ENCODE results near the gene PTPRE.

The PTPRE gene

DNA sequence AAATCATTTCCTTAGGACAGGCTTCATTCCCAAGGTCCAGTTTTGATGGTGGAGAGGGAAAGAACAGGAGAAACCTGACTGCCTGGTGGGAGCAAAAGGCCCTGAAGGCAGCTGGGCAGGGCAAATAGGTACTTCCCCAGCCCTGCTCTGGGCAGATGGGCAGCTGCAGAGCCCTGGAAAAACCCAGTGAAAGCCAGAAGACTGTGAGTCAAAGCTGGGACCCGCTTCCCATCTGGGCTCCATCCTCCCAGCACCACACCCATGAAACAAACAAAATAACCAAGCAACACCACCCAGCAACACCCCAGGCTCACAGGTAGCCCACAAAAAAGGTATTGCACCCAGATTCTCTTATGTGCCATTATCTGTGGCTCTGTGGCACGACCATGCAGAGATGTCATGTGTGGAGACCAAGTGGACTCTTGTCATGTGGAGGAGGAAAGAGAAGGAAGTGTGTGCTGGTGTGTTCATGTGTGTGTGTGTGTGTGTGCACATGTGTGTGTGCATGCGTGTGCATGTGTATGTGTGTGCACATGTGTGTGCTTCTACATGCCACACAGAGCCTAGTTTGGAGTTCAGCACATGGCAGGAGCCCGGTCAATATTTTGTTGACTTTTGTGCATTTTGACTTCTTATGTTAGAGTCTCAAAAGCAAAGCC lies 24.0 kb upstream of the PTPRE start:
- no peak for DNase-seq (ENCODE audit: low read depth in 2 of 2, low spot score in 1 of 2)

DNA sequence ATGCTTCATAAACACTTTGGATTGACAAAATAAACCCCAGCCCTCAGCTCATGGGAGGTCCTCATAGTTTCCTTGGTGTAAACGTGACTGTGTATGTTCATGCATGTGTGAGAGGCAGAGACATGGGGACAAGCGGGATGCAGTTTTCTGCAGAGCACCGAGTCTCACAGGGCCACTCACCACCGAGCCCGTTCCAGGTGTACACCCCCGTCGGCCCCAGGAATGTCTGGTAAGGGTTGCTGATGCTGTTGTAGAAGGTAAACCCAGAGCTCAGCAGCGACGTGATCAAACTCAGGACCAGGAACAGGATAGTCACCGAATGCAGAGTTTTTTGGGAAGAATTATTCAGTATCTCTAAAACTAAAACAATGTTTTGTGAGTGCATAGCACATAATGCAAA lies 23.4 kb upstream of the PTPRE start:
- no peak for DNase-seq (ENCODE audit: low read depth in 2 of 2, low spot score in 1 of 2)

DNA sequence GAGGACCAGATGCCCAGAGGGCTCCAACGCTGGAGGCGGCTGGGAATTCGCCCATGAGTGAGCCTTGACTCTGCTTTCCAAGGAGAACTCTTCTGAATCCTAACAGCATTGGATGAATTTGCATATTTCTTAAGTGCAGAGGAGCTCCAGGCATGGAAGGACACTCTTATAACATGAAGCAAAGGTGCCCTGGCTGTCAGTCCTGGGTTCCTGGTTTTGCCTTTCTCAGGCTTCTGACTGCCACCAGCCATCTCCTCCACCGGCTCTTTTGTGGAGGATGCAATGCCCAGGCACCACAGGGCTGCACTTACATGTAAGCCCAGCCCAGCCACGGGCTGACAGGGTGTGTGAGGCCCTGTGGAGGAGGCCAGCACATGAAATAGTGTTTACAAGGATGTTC lies 22.4 kb upstream of the PTPRE start:
- DNase-seq (ENCODE audit: low read depth in 2 of 2, low spot score in 1 of 2) = no peak

DNA sequence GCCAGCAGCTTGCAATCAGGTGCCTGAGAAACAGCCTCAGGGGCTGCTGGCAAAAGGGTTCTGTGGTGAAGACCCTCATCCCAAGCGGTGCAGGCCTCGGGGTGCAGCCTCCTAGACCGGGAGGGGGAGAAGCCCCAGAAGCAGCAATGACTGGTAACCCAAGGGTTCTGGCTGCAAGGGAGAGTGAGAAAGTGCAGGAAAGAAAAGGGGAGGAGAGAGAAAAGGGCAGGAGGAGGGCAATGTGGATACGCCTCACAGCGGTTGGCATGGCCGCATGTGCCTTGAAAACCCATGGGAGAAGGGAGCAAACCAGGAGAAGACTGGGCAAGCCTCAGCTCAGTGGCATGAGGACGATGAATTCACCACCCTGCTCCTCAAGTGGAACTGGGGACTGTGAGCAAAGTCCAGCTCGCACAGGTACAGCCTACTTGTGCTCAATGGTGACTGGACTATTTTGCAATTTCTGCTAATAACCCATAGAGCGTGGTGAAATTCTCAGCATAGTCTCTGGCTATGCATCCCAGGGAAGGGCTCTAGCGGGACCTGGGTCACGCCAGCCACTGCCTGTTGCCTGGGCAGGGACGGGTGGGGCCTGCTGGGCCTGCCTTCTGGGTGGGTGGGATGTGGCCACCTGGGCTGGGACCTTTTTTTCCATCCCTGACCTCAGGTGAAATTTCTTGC lies 20.4 kb upstream of the PTPRE start:
- DNase-seq (ENCODE audit: low read depth in 2 of 2, low spot score in 1 of 2) = no peak

DNA sequence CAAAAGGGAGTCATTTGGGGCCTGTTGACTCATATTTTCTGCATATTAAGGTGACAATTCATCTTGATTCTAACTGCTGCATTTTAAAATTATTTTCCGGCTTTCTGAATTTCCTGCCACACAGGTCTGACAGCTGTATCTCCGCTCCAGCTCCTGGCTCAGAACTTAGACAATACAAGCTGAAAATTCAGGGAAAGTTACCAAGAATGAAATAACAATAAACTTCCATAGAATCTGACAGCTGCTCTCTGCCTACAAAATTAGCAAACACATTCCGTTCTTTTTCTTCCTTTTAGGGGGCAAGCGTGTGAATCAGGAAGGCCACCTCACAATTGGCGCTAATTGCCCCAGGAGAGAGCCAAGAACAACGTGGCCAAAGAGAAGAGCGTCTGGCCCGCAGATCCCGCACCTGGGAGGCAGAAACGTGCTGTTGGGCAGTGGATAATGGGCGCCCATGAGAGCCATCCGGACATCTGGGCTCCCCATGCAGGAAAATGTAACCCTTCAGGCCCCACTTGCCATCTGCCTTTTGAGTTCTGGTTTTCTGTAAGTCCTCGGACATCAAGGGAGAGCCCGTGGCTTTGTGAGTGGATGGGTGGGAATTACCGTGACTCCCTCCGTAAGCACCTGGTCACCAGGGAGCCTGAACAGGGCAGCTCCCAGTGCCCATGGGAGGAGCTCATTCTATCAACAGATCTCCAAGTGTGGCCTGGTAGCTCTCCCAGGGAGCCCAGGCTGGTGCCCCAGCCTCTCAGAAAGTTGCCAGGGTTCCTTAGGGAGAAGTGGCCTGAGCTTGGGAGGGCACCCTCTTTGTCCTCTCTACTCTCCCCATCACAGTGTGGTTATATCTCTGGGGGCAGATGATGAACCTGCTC lies 19.1 kb upstream of the PTPRE start:
- DNase-seq (ENCODE audit: low read depth in 2 of 2, low spot score in 1 of 2) = no peak

DNA sequence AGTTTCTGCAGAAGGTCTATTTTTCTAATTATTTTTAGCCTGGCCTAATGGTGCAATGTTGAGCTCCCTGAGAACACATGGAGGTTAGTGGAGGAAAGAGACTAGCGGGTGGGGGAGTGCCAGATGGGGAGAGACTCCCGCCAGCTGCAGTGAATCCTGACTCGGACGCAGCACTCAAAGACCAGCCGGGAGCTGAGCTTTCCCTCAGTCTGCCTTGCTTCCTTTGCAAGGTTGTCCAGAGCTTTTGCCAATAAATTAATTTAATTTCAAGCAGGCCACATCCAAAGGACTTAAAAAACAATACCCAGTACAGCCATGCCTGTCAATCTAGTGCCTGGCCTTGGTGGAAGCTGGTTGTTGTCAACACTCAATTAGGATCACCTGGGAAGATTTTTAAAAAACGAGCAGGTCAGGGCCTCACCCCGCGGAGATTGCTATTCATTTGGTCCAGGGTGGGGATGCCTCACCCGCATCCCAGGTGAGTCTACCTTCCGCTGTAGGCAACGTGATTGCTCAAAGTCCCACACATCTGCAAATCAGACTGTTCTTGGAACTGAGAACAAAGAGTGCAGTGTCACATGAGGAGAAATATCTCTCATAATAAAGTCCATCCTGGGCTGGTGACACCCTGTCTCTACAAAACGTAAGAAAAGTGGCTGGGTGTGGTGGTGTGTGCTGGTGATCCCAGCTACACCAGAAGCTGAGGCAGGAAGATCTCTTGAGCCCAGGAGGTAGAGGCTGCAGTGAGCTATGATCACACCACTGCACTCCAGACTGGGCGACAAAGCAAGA lies 18.2 kb upstream of the PTPRE start:
- DNase-seq (ENCODE audit: low read depth in 2 of 2, low spot score in 1 of 2) = no peak

DNA sequence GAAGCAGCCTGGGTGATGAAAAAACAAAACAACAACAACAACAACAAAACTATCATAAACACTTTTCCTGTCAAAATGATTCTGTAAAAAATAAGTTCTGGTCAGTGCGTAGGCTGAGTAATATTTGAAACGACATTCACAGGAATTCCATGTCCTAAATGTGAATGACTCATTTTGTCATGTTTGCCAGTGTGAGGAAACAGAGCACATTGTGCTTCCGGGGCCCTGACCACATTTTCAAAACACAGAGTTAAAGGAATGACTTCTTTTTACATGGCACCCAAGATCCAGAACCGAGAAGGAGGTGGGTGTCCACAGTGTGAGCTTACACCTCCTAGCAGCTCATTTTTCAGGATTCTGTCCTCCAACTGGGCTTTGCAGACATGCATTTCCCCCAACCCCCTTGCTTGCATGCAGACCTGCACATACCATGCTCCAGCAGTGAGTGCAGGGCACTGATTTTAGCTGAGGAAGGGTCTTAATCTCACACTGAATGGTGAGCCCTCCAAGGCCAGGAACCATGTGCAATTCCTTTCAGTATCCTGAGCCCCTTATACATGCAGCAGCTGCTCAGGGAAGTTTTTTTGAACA lies 17.2 kb upstream of the PTPRE start:
- DNase-seq (ENCODE audit: low read depth in 2 of 2, low spot score in 1 of 2) = no peak

DNA sequence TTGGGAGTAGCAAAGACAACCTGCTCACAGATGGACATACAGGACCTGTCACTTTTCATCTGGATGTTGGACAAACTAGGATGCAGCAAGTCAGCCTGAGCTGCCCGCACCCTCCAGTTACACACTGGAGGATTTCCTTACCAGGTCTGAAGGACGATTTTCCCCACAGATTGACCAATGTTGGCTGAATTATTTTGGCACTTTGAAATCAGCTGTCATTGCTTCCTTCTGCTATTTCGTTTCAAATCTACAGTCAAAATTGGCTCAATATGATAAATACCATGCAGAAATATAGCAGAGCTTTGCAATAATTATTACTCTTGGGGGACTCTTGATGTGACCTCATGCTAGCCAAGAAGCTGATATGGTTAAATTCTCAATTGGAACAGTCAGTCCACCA lies 16.7 kb upstream of the PTPRE start:
- DNase-seq (ENCODE audit: low read depth in 2 of 2, low spot score in 1 of 2) = no peak

DNA sequence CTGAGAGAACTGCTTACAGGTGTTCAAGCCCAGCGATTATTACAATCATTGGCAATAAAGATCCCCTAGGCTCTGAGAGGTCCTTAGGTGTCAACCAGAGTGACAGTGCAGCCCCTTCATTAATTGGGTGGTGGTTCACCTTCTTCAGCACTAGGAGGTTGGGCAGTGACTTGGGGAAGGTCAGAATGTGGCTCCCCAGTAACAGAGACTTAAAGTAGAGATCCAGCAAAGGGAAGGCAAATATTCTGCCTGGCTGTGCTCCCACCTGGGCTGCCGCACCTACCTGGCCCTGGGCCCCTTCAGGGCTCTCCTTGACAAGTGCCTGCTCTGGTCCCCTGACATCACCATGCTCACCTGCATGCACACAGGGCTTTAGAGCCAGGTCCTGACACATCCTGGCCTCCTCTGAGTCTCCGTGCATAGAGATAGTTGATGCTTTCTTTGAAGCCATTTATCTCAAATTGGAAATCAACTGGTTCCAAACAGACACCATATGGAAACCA lies 16.0 kb upstream of the PTPRE start:
- DNase-seq (ENCODE audit: low read depth in 2 of 2, low spot score in 1 of 2) = no peak

DNA sequence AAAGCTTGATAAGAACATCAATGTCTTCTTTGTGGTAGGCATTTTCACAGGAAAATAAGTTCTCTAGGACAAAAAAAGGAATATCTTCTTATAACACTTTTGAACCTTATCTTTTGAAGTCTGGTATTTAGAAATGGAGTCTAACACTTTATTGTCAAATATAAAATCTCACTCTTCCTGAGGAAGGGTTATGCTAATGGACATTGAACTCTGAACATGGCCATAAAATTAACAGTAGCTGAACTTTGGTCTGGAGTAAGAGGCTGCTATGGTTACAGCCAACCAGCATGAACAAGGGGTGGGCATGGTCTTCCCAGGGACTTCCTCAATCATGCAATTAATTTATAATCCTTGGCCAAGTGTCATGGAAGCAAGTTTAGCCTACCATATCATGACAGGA lies 14.2 kb upstream of the PTPRE start, which contains the start of gene CLRN3:
Gene CLRN3 (minus strand): TSS at position 199 of the 400 bp plus-strand sequence. CDS start 157 bp downstream, at position 42.
- no peak for DNase-seq (ENCODE audit: low read depth in 2 of 2, low spot score in 1 of 2)

DNA sequence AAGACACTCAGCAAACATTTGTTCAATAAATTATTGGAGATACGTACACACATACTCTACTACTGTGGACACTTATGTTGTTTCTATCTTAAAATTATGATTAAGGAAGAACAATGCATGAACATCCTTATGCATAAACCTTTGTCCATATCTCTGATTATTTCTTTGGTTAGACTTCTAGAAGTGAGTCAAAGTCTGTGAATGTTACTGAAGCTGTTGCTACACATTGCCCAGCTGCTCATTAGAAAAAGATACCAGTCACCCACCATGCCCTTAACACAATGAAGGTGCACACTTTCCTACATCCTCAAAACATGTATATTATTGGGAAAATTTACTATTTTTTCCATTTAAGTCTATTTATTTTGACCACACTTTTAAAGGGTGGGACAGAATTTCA lies 12.8 kb upstream of the PTPRE start:
- DNase-seq (ENCODE audit: low read depth in 2 of 2, low spot score in 1 of 2) = no peak

DNA sequence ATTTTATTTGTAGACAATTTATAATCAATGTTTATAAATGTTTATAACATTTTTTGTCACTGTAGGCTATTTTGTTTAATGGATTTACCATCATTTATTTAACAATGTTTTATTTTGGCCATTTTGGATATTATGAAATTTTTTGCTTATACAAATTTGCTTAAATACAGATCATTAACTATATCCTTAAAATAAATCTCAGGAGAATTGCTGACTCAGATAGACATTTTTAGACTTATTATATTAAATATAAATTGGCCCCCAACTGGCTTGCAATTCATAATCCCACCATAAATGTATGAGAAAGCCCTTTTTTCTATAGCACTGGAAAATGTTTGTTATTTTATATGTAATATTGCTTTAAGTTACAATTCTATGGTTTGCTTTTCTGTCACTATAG lies 10.3 kb upstream of the PTPRE start:
- no peak for DNase-seq (ENCODE audit: low read depth in 2 of 2, low spot score in 1 of 2)

DNA sequence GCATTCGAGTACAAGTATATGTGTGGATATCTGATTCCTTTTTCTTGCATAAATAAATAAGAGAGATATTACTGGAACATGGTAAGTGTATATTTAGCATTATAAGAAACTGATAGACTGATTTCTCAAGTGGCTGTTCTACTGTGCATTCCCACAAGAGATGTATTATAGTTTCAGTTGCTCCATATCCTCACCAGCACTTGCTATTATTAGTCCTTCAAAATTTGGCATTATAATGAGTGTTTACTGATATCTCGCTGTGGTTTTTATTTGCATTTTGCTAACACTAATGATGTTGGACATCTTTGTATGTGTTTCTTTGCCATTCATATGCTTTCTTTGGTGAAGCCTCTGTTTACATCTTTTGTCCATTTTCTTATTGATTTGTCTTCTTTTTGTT lies 9.7 kb upstream of the PTPRE start:
- no peak for DNase-seq (ENCODE audit: low read depth in 2 of 2, low spot score in 1 of 2)

DNA sequence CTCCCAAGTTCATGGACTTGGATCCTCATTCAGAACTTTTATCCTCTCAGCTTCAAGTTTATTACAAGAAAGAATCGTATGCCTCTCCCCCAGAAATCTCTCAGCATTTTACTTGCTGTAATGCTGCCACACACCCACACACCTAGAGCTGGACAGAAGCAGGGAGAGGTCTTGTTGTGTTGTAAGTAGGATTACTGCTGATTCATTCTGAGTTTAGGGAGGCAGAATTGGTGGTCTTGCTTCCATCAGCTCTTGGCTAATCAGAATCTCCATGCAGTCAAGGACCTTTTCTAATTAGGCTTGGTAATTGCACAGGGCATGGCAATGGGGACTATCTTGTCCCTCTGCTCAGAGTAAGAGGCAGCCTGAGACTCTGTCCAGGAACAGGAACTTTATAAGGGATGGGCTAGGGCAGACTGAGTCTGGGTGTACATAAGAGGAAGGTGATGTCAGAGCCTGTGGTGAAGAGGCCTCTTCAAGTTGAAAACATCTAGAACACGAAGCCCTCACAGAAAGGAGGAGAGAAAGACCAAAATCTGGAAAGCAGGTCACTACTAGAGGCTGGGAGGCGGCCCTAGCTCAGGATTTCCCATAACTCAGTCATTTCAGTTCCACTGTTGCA lies 7.0 kb upstream of the PTPRE start:
- DNase-seq (ENCODE audit: low read depth in 2 of 2, low spot score in 1 of 2) = no peak

DNA sequence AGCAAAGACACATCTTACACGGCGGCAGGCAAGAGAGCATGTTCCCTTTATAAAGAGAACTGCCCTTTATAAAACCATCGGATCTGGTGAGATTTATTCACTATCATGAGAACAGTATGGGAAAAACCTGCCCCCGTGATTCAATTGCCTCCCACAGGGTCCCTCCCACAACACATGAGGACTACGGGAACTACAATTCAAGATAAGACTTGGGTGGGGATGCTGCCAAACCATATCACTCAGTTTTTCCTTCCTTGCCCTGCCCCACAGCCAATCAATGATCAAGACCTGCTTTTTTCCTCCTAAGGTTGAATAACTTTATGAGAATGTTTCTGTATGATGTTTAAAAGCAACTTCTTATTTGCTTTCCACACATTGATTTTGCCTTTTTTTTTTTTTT lies 3.1 kb upstream of the PTPRE start:
- DNase-seq (ENCODE audit: low read depth in 2 of 2, low spot score in 1 of 2) = no peak

DNA sequence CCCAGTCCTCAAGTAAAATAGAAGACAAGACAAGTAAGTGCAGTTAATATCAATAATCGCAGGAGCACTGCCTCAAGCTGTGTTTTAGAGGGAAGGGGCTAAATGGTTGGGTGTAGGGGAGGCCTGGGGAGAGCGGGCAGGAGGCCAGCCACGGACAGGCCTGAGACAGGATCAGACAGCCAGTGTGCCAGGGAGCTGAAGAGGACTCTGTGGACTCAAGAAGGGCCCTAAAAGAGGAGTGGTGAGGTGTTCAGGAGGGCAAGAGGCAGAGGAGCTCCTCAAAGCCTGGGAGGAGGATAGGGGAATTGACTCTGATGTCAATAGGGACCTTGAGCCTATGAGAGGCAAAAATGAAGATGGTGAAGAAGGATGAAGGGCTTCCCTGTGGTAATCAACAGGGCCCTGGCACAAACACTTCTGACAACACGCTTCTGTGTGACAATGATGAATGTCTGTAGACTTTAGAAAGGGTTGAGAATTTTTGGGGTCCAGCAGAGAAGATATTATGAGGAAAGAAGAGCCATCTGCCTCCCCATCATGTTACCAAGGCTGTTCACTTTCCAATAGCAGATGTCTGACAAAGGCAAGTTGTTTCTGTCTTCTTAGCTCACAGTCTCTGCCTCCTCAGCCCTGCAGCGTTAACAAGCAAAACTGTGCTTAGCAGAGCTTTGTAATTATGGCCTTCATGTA lies 2.4 kb upstream of the PTPRE start:
- no peak for DNase-seq (ENCODE audit: low read depth in 2 of 2, low spot score in 1 of 2)

DNA sequence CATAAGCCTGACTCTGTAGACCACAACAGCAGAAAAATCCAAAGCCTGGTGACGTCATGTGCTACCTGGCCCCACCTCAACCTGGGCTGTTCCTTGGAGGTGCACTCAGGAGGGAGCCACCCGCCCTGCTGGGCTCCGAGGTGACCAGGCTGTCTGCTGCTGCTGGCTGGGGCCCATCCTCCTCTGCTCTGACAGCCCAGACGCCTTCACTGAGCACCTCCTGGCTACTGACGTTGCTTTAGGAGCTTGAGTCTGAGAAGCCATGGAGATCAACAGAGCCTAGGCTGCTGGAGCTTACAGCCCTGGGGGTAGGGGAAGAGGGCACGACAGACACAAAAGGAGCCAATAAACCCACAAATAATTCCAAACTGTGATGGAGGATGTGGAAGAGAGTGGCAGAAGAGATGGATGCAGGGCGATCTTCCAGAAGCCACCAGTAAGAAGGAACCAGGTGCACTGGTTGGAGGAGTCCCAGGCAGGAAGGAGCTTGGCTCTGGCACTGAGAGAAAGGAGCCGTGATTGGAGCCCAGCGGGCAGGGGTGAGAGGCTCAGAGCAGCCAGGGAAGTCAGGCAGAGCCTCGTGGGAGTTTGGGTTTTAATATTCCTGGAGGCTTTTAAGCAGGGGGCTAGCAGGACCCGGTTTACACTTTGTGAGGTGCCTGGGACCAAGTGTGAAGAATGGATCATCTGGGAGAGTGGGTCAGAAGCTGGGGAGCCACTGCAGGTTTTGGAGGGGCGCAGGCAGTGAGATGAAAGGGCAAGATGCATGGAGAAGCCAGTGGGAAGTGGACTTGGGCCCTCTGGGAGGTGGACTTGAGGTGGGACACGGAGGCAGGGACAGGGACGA lies 1.7 kb upstream of the PTPRE start:
- no peak for DNase-seq (ENCODE audit: low read depth in 2 of 2, low spot score in 1 of 2)

DNA sequence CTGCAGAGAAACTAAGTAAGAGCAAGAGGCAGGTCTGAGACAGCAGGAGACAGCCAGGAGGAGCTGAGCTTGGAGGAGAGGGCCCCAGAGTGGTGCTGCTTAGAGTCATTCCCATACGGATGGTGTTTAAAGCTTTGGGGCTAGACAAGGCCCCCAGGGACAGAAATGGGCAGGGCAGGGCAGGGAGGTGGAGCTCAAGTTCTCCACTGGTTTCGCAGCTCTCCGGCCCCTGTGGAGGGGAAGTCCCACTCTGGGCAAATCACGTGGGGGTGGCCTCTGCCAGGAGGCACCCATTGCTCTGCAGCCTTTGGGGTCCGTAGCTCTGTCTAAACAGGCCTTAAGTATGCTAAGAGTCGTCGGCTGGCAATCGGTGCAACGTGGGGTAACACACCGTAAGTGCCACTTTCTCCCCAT lies 1.0 kb upstream of the PTPRE start:
- no peak for DNase-seq (ENCODE audit: low read depth in 2 of 2, low spot score in 1 of 2)

Data from stimulated activated CD8-positive, alpha-beta memory T cell treated with anti-CD3 and anti-CD28 coated beads, Interleukin-4, amount 100 ng/mL, for 1 hour (primary cell).